ENCODE results near the gene MOB4.
A peak's percentile ranks its signal among the peaks of the same experiment; 100 is the strongest.
"Not testable (repeated sequence)": the region's sequence is repeated elsewhere in the genome, so short reads cannot be mapped to it uniquely, and the experiment has no call there.

The MOB4 gene

DNA sequence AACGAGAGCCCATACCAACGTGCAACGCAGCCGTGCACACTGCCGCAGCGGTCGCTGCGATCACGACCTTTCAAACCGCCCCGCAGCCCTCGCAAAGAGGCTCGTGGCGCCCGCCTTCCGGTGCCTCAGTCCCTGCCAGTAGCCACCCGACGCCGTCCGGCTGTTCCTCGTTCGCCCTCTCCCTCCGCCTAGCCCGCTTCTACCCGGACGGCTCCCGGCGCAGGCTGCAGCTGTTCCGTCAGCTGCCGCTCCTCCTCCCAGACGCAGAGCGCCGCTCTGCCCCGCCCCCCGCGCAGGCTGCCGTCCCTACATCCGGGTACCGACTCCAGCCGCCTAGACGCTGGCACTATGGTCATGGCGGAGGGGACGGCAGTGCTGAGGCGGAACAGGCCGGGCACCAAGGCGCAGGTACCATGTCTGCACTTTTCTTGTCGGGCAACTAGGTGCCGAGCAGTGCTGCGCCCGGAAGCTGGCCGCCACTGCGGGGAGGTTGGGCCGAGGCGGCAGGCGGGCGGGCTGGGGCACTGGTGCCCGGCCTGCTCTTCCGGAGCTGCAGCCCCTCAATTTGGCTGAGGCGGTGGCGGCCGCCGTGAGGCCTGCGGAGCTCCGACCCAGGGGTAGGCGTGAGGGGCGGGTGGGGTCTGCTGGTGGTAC is at the start of gene MOB4:
TSS of gene MOB4 (plus strand) at position 328 of the 654 bp plus-strand sequence. CDS start at position 349, 21 bp downstream.
- peak; percentile 80 to 86 for DNase-seq (ENCODE audit: low read depth in 2 of 2)

DNA sequence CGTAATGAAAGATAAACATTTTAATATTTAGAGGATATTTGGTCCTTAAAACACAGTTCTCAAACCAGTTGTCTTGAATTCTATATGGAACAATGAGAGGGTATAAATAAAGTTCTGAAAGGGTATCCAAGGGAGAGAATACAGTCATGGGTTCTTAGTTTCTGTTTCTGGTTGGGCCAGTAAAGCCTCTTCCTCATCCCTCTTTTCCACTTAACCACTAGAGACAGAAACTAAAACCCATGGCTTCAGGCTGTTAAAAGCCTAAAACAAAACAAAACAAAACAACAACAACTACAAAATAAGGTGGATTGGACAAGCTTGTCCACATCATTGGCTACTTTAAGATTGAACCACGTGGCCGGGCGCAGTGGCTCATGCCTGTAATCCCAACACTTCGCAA is 43.7 kb upstream of the MOB4 start:
- no peak for DNase-seq (ENCODE audit: low read depth in 2 of 2)

DNA sequence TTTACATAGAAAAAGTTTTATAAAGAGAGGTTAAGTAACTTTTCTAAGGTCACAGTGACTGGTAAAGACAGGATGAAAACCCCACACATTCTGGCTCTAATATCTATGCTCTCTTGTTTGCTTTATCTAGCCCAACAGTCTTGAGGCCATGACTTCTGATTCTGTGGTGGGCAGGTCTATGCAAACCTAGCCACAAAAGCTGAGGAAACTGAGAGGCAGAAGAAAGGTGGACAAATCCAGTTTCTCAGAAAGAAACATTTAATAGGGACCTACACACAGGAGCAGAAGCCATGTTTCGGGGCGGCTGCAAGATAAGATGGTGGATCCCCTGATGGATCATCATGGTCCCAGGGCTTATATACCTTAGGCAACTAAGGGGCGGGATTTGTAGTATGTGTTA is 38.1 kb upstream of the MOB4 start:
- no peak for DNase-seq (ENCODE audit: low read depth in 2 of 2)

DNA sequence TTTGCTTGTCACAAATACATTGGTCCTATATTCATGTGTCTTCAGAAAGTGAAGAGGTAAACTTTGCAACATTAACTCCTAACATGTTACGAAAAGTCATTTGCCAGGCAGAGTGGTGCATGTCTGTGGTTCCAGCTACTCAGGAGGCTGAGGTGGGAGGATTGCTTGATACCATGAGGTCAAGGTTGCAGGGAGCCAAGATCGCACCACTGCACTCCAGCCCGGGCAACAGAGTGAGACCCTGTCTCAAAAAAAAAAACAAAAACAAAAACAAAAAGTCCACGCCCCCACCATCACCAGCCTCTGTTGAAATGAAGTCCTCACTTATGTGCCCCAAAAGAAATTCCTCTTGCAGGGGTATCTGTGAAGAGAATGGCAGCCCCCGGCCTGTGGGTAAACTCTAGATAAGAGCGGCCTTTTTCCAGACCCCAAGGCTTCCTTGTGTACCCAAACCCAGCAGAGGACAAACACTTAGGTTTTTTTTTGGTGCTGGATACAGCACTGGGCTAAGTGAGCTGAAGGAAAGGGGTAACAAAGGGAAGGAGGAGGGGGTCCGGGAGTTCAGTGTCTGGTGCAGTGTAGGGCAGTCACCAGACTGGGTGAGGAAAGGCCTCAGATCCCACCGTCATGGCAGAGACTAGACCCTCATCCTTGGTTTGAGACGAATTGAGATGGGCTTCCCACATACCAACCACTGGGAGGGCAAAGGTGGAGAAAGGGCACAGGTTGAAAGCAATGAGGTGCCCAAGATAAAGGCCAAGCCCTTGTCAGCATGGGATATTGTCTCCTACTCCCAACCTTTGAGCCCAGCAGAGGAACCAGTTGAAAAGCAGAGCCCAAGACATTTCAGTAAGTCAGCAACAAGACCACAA is 35.5 kb upstream of the MOB4 start:
- no peak for DNase-seq (ENCODE audit: low read depth in 2 of 2)

DNA sequence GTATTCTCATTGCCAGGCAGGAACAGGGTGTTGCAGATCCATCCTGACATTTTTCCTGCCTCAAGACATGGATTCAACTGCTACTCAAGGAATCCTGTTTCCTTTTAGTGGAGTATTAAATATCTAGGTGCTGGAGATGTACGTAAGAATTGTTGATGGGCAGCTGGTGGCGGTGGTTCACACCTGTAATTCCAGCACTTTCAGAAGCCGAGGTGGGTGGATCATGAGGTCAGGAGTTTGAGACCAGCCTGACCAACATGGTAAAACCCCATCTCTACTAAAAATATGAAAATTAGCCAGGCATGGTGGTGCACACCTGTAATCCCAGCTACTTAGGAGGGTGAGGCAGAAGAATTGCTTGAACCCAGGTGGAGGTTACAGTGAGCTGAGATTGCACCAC is 31.6 kb upstream of the MOB4 start:
- not testable (repeated sequence) for DNase-seq (ENCODE audit: low read depth in 2 of 2)

DNA sequence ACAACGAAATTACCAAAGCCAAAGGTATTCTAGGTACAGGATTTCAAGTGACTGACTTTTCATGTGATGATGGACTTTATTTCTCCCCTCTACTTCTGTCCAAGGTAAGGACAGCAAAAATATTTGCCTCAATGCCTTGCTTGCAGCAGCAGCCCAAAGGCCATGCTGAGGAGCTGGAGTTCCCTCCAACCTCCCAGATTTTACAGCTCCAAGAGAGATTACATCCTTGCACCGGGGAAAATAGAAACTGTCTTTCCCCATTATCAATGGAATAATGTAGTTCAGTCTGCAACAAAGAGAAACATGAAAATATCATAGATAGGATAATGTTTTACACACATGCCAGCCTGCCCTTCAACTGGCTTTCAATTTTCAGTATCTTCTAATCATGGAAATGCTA is 29.7 kb upstream of the MOB4 start:
- no peak for DNase-seq (ENCODE audit: low read depth in 2 of 2)

DNA sequence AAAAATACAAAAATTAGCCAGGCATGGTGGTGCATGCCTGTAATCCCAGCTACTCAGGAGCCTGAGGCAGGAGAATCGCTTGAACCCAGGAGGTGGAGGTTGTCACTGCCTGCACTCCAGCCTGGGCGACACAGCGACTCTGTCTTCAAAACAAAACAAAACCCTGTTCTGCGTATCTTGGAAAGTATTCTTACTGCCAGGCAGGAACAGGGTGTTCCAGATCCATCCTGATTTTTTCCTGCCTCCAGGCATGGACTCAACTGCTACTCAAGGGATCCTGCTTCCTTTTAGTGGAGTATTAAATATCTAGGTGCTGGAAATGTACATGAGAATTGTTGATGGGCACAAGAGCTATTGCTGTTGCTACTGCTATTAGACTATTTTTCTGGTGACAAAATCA is 28.5 kb upstream of the MOB4 start:
- DNase-seq (ENCODE audit: low read depth in 2 of 2): no peak

DNA sequence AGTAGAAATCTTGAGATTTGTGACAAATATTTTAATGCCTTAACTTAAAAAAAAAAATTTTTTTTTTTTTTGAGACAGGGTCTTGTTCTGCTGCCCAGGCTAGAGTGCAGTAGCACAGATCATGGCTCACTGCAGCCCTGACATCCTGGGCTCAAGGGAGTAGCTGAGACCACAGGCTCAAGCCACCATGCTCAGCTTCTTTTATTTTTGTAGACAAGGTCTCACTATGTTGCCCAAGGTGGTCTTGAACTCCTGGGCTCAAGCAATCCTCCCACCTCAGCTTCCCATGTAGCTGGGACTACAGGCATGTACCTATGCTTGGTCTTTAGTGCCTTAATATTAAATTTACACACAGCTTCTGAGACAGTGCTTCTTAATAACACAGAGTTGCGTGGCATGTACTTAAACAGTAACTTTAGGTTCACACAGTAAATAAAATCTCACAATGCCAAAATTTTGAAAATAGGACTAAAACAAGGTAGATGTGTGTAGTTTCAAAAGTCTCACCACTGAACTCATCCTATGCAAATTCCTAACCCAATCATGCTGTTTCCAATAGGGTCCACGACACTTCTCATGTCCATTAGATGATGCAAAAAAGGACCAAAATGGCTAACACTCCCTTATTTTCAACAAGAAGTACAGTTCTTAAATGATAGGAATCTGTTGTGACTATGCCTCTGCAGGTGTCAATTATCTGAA is 20.3 kb upstream of the MOB4 start:
- DNase-seq (ENCODE audit: low read depth in 2 of 2): no peak

DNA sequence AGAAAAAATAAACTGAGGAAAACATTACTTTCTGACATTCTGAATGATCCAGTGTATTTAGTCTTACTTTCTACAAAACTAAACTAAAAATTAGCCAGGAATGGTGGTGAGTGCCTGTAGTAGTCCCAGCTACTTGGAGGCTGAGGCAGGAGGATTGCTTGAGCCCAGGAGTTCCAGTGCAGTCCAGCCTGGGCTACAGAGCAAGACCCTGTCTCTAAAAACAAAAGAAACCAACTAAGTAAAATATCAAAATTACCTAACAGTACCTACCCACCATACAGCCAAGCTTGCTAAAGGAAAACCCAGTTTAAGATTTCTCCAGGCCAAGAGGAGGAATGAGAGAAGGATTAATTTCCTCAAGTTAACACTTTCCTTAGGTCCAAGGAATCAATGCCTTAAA is 19.2 kb upstream of the MOB4 start:
- DNase-seq (ENCODE audit: low read depth in 2 of 2): no peak

DNA sequence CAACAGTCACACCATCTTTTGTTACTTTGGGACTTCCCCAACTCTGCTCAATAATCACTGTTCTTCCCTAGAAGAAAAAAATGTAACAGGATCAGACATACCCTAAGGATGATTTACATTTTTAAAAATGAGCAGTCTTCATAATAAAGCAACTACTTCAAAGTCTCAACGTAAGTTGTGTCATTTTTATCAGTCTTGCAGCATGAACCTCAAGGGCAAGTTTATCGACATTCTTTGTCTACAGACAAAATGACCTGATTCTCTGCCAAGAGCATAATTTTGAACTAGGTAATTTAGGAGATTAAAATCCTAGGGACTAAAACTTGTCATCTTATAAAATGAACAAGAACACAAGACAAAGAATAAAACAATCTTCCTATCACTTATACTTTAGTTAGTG is 18.5 kb upstream of the MOB4 start:
- DNase-seq (ENCODE audit: low read depth in 2 of 2): no peak

DNA sequence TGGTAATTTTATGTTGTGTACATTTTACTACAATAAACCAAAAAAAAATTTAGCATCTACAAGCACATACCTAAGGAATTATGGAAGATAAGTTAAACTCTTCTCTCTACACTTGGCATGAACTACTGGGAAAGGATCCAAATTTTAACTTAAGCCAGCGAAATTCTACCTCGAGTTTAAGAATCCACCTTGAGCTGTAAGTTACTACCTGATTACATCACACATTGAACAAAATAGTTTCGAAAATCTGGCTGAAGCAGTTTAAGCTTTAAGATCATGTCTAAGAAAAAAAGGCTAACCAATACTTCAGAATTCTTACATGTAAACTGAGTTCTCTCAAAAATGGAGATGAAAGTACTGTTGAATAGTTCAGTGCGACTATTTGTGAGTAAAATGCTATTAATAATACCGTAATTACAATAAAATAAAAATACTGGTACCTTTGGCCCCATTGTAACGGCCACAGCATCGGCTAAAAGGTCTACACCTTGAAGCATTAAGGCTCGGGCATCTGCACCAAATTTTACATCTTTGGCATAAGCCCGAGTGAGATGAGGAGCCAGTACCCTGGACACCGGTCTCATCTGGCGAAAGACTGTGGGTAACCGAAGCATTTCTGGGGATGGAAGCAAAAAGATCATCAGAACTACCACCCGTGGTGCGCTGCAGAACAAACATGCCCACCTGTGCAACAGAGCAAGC is 17.5 kb upstream of the MOB4 start:
- DNase-seq (ENCODE audit: low read depth in 2 of 2): no peak

DNA sequence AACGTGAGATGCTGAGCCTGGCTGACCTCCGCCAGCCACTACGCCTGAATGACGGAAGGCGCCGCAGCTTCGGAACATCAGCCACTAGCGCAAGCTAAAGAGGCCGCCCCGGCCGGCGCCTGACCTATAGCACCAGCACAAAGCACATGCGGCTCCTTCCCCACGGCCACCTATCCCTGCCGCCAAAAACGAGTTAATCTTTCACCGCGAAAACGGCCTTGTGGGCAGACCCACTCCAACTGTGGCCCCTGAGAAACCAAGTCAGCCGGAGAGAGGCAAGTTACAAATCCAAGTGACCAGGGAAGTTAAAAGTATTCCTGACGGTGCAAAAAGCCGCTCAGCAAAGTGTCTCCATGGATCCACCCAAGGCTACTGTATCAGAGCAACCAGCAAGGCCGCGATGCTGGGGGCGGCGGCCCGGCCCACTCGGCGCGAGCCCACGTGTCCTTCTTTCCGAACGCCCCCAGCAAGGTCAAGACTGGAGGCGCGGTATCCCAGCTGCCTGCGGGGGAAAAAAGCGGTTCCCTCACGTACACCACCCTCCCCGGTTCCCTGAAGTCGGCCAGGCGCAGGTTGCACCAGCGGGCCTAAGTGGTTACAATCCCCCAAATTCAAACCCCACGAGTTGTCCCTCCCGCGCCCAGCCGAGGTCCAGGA is 16.8 kb upstream of the MOB4 start:
- DNase-seq (ENCODE audit: low read depth in 2 of 2): peak; percentile 34 to 41

DNA sequence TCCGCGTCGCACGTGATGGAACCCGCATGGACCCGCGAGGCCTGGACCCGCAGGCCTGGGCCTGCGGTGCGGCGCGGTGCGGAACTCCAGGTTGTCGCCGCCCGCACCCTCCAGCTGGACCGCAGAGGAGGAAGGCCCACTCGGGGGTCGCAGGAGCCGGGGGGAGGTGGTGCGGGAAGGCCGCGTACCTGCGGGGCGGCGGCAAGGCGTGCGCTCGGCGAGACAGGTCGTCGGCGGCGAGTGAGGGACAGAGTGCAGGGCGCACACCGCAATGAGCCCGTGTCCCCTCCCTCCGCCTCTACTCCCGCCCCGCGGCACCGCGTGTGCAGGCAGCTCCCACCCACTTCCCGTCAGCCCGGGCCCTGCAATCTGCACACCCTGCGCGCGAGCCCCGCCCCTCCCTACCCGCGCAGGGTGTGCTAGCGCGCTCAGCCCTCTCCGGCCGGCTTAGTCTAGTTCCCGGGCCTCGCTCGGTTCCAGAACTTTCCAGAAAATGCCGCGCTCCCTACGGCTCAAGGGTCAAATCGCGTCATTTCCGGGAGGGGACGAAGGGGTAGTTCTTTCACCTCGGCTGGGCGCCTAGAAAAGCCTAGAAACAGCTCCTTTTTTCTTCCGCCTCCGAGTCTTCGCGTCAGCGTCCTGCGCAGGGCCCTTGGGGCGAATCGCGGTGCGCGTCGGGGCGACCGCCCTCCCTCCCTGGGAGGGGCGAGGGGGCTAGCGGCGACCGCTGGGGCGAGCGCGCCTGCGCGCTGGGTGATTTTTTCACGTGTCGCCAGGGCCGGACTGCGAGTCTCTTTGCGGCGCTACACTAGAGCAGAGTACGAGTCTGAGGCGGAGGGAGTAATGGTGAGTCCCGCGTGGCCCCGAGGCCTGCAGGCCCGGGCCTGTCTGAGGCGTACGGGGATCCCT is 16.0 kb upstream of the MOB4 start, which contains the start of the genes HSPD1 and HSPE1:
TSS of gene HSPD1 (minus strand) at position 247 of the 909 bp plus-strand sequence. CDS start 992 bp downstream, outside the sequence.
TSS of gene HSPE1 (plus strand) at position 786 of the 909 bp plus-strand sequence. CDS start at position 844, 58 bp downstream.
- DNase-seq (ENCODE audit: low read depth in 2 of 2): peak; percentile 96 to 98

DNA sequence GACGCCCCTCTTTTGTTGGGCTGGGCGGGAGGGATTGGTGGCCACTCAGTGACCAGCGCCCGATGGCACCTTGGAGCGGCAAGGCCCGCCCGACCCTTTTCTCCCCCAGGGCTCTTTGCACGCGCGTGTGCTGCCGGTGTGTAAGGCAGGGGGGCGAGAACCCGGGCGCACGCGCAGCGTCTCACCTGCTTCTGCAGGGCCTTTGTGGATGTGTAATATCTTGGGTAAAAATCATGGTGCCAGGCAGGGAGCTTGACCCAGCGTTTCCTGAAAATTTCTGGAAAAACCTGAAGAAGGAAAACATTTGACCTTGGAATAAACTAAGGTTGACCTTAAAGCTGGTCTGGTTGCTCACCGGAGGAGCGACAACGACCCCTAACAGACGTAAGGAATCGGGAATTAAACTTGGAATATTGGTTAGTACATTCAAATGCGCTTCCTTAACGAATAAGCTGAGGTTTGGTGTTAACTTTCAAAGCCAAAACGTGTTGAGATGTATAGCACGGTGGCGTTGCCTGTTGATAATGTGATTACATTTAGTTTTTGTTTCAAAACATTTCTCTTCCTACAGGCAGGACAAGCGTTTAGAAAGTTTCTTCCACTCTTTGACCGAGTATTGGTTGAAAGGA is 15.2 kb upstream of the MOB4 start:
- DNase-seq (ENCODE audit: low read depth in 2 of 2): no peak

DNA sequence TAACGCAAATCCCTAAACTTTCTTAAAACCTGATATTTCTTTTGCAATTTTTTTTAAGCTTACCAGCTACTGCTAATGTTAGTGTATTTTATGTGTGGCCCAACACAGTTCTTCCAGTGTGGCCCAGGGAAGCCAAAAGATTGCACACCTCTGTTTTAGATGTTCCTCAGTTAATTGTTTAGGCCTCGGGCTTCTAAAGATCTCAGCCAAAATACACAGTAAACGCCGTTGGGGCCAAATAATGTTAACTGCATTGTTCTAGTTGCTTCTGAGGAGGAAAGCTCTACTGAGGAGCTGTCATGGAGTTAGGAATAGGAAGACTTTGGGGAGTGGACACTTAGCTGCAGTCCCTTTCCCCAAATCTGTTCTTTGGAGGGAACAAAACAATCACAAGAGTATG is 13.7 kb upstream of the MOB4 start:
- DNase-seq (ENCODE audit: low read depth in 2 of 2): no peak

DNA sequence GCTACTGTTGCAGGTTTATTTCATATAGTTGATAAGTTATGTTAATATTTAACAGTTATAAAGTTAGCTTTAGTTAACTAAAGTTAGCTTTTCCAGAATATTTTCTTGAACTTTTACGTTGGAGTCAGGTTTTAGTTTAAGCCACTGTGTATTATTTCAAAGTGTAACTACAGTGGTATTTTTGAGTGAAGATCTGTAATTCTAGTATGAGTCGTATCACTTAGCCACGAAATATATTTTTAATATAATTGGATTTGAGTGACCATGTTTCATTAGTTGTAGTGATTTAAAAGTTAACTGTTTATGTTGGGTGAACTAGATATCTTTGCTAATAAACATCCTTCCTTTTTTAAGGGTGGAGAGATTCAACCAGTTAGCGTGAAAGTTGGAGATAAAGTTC is 13.2 kb upstream of the MOB4 start:
- DNase-seq (ENCODE audit: low read depth in 2 of 2): no peak

DNA sequence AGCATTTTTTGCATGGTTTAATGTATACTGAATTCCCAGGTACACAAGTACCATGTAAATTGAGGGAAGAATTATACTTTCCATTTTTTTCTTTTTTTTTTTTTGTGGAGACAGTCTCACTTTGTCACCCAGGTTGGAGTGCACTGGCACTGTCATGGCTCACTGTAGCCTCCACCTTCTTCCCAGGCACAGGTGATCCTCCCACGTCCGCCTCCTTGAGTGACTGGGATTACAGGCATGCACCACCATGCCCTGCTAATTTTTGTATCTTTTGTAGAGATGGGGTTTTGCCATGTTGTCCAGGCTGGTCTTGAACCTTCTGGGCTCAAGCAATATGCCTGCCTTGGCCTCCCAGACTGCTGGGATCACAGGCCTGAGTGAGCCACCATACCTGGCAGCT is 11.9 kb upstream of the MOB4 start:
- DNase-seq (ENCODE audit: low read depth in 2 of 2): no peak

DNA sequence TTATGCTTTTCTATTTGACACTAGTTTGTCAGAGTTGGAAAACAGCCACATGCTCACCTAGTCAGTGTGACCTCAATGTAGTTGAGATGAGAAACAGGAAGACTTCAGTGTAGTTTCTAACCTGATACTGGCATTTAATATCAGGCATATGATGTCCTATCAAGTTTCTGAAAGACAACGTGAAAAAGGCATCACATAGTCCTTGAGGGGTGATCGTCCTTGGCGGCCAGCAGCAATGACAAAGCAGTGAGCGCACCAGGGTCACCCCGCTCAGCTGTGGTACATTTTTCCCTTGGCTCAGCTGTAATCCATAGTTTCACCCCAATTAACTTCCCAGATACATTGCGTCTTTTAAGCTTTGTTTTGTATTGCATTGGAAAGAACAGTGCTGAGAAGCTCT is 11.4 kb upstream of the MOB4 start:
- no peak for DNase-seq (ENCODE audit: low read depth in 2 of 2)

DNA sequence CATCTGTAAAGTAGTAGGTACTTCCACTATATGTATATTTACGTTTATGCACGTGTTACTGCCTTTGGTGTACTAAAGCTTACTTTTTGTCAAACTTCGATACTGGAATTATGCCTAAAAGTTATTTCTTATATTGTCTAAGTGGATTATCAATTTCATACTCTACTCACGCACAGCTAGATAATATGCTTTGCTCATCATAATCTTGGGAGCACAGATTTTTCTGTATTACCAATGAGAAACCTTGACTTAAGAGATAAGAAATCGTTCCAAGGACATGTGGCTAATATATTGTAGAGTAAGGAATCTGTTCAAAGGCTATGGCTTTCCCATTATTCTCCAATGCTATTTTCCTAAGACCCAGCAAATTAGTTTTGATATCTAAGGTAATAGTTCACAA is 9.2 kb upstream of the MOB4 start:
- DNase-seq (ENCODE audit: low read depth in 2 of 2): no peak

DNA sequence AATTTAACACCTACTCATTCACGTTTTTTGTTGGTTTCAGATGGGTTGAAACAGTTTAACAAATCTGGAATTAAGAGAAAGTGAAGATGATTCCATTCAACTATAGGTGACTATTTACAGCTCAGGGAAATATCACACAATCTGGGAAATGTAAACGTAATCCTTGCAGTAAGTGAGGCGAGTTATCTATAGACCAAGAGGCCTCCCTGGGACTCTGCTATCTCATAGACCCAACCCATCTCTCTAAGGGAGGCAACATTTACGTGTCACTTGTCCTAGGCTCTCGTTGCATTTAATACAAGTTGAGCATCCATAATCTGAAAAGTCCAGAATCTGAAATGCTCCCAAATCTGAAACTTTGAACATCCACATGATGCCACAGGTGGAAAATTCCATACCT is 2.0 kb upstream of the MOB4 start:
- DNase-seq (ENCODE audit: low read depth in 2 of 2): no peak
